NCI-H460 (cell line): ENCODE data around the gene EIF2A. TPM values are rescaled to one million over a fixed set of nuclear protein-coding genes. Genes with fewer than 3 reads are reported as not detected.
"Not testable (repeated sequence)": the region's sequence is repeated elsewhere in the genome, so short reads cannot be mapped to it uniquely, and the experiment has no call there.

Source experiments
- DNase-seq: peaks from one replicate; pipeline ENCODE4 v3.0.0-alpha.2; 2016; ENCODE audit warnings: low read depth; ENCODE audit errors: extremely low read depth
- polyA plus RNA-seq: library from polyadenylated mRNA; depleted of rRNA; stranded (reverse); fragments of >200 nt; gene quantifications from 2 replicates; pipeline ENCODE4 v1.2.3, GENCODE V29; 2014; cell fraction: nucleus; rRNA removed
- total RNA-seq: library from RNA; depleted of rRNA; stranded (reverse); fragments of >200 nt; shearing (Covaris generic); gene quantifications from 2 replicates; pipeline ENCODE4 v1.2.3, GENCODE V29; 2014; rRNA removed

EIF2A gene
- 186 and 192 TPM in 2 replicates for total RNA-seq
- polyA plus RNA-seq: 102 and 160 TPM in 2 replicates

- DNase-seq: peak; percentile 97
Observed at GRCh38 chr3:150546226-150547044, at the start of gene EIF2A, which contains the start of gene SERP1. Gene EIF2A, plus strand, starts transcription at chr3:150546787. Its CDS starts 16 bp downstream, at chr3:150546803. Gene SERP1, minus strand, starts transcription at chr3:150546496. Its CDS starts 361 bp downstream, at chr3:150546135.

GRCh38 chr3:150497956-150498355 is 48.6 kb upstream of the EIF2A start:
- DNase-seq: no peak

- DNase-seq: not testable (repeated sequence)
Observed at GRCh38 chr3:150500960-150501359, 45.6 kb upstream of the EIF2A start.

- no peak for DNase-seq
Observed at GRCh38 chr3:150503402-150504099, 43.0 kb upstream of the EIF2A start.

GRCh38 chr3:150504483-150504882 is 42.1 kb upstream of the EIF2A start:
- no peak for DNase-seq

GRCh38 chr3:150508401-150508800 is 38.2 kb upstream of the EIF2A start:
- DNase-seq: no peak

GRCh38 chr3:150509780-150510179 is 36.8 kb upstream of the EIF2A start:
- no peak for DNase-seq

GRCh38 chr3:150511122-150511821 is 35.3 kb upstream of the EIF2A start:
- DNase-seq: no peak

- DNase-seq: no peak
Observed at GRCh38 chr3:150515210-150515609, 31.4 kb upstream of the EIF2A start.

GRCh38 chr3:150519026-150519425 is 27.6 kb upstream of the EIF2A start:
- no peak for DNase-seq

GRCh38 chr3:150520408-150520807 is 26.2 kb upstream of the EIF2A start:
- DNase-seq: no peak

- no peak for DNase-seq
Observed at GRCh38 chr3:150521463-150521862, 25.1 kb upstream of the EIF2A start.

- DNase-seq: no peak
Observed at GRCh38 chr3:150523538-150523937, 23.0 kb upstream of the EIF2A start.

- no peak for DNase-seq
Observed at GRCh38 chr3:150527464-150528255, 18.9 kb upstream of the EIF2A start.

GRCh38 chr3:150528354-150528797 is 18.2 kb upstream of the EIF2A start:
- DNase-seq: no peak

GRCh38 chr3:150531775-150532174 is 14.8 kb upstream of the EIF2A start:
- DNase-seq: no peak

GRCh38 chr3:150535204-150535603 is 11.4 kb upstream of the EIF2A start:
- no peak for DNase-seq

GRCh38 chr3:150538324-150539208 is 8.0 kb upstream of the EIF2A start:
- DNase-seq: no peak

- no peak for DNase-seq
Observed at GRCh38 chr3:150540297-150540696, 6.3 kb upstream of the EIF2A start.
